GM21825 (cell line): ENCODE measurements around the gene DNM3.

Experiments used
- ATAC-seq: cut with Tn5 transposase; IDR thresholded peaks from one replicate; pipeline ENCODE4 v1.9.1; 2021; ENCODE audit warnings: mild to moderate bottlenecking, moderate library complexity; ENCODE audit not compliant: unreplicated experiment

The DNM3 gene

DNA sequence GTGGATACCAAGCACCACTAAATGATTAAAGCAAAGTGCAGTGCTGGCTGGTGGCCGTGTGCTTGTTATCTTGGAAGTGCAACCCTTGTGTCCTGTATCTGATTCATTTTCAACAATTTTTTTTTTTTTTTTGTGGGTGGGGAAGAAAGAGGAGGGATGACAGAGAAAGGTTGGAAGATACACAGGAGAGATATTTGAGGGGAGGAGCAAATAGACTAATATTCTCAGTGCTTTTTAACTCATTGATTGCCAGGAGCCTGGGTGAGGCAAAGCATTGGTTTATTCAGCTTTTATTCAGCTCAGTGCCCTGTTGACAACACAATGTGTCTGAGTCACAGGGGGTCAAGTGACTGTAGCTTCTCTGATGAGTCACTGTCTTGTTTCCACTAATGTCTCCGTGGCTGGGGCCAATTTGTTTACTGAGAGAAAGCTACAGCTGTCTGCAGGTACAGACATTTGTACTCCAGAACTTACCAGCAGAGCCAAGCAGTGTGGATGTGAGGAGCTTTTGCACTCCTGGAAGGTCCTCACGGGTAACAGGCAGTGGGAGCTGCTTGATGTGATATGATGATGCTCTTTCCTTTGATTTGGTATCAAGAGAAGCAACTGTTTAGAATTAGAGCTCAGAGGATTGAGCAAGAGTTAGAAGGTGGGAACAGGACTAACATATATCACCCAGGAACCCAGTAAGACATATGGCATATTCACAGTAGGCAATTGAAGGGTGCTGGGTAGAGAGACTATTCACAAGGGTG lies 23.6 kb upstream of the DNM3 start:
- peak; percentile 79 for ATAC-seq

DNA sequence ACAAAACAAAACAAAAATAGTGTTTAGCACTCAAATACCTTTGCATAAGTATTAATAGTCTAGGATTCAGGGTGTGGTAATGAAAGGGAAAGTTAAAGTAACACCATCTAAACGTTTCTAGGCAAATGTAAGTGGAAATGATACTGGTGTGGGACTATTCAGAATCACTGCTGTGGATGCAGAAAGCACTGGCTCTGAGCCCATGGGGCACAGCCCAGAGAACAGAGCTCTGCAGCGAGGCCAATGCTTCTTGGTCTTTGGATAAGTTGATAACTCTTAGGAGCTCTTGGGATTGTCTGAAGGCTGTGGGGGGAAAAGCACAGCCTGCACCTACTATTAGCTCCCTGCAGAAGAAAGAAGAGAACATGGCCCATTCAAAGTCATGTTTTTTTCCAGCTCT lies 21.4 kb upstream of the DNM3 start:
- no peak for ATAC-seq

DNA sequence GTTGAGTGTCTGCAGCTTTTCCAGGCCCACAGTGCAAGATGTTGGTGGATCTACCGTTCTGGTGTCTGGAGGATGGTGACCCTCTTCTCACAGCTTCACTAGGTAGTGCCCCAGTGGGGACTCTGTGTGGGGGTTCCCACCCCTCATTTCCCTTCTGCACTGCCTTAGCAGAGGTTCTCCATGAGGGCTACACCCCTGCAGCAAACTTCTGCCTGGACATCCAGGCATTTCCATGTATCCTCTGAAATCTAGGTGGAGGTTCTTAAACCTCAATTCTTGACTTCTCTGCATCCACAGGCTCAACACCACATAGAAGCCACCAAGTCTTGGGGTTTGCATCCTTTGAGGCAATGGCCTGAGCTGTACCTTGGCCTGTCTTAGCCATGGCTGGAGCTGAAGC lies 14.3 kb upstream of the DNM3 start:
- no peak for ATAC-seq

DNA sequence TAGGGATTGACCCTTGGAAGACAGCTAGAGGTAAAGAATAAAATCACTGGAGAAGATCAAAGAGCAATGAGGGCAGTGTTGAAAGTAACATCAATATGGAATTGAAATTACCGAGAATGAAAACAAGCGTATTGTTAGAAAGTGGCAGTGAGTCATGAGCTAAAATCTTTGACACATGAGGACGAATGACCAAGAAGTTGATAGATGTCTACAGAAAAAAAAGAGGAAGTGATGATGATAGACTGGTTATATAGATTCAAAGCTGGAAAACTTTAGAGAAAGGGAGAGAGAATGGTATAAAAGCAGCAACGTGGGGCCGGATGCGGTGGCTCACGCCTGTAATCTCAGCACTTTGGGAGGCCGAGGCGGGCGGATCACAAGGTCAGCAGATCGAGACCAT lies 12.5 kb upstream of the DNM3 start:
- no peak for ATAC-seq

DNA sequence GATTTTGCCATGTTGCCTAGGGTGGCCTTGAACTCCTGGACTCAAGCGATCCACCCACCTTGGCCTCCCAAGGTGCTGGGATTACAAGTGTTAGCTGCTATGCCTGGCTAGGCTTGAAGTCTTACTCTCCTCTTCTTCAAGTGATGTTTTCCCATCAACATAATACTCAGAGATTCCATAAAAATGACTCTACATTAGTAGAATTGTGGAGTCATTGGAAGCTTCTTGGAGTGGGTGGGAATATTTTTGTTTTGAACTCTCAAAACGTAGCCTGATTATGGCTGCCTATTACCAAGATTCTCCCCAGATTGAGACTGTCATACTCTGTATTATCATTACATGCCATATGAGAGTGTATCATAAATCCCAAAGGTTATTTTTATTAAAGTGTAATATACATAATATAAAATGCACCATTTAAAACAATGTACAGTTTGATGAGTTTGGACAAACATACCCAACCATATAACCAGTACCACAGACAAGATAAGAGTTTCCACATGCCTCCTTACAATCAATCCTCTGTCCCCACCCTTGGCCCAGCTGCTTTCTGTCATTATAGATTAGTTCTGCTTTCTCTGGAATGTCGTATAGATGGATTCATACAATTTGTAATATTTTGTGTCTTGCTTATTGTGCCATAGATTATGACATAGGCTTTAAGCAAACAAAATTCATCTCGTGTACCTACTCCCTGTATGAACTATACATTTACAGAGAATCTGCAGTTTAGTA lies 8.0 kb upstream of the DNM3 start:
- ATAC-seq: no peak

DNA sequence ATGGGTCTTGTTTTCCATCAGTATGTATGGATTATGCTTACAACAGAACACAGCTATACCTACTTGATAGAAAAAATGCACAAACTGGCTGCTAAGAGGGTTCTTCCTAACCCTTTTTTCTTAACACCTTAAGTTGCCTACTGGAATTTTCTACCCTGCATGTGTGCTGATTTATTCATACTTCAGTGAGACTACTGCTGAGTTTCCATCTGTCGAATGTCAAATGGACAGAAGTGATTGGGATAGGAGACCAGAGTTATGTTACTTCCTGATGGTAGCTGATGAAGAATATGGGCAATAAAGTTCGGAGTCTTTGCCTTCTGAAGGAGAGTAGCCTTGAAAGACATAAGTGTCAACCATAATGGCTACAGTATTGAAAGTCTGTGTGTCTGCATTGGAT lies 6.5 kb upstream of the DNM3 start:
- ATAC-seq: no peak

DNA sequence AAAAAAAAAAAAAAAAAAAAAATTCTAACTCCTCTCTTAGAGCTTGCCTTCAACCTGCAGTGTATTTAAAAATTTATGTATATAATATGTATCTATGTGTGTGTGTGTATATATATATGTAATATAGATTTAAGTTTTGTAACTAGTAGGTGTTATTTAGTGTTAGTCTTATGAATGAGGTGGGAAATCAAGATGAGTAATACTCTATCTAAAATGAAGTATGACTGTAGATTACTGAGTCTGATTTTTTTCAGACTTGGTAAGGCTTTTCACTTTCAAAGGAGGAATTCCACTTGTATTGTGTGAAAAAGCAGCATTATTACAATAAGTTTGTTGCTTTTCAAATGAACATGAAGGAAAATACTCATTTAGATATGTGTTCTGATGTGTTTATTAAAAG lies 5.4 kb upstream of the DNM3 start:
- ATAC-seq: no peak

DNA sequence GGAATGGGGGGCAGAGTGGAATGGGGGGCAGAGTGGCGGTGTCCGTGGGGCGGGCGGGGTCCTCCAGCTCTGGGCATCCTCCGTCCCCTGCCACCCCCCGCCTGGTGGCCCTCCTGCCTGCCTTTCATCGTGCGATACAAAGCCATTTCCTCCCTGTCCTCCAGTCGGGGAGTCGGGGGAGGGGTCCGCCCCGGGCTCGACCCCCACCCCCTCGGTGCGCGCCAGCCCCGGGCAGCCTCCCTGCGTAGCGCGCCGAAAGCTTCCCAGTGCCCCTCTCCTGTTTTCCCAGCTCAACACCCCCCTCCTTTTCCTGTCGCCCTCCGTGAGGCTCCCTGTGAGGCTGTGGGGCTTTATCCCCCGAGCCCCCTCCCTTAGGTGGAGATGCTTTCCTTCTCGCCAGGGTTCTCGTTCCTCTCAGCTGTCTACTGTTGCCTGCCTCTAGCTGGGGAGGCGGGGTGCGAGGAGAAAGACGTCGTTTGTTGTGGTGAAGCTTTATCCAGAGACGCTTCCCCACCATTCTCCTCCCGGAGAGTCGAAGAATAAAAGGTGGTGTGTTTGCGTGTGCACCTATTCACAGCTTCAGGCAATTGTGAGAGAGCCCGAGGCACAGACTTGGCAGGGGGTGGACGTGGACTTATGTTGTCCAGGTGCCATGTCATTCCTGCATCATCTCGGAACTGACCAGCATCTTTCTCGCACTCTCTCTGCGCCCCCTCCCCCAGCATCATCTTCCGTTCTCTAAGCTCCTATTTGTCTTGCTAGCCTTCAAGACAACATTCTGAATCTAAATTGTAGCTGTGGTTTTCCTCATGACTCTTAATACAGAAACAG lies 848 bp downstream of the DNM3 start:
- no peak for ATAC-seq

DNA sequence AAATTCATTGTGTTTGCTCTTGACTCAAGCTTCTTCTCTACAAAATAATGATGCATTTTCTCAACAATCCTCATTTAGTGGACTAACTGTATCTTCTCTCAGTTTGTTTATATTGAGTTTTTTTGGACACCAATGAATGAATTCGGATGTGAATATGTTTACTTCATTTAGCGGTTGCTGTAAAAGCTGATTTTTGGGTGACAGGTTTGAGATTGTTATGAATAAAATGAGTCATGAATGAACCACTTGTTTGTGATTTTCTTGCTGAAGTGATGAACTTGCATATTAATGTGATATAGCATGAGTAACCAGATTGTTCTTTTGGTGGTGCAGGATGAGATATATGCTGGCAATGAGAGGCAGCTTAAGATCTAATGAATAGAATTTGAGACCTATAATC lies 3.1 kb downstream of the DNM3 start:
- ATAC-seq: no peak

DNA sequence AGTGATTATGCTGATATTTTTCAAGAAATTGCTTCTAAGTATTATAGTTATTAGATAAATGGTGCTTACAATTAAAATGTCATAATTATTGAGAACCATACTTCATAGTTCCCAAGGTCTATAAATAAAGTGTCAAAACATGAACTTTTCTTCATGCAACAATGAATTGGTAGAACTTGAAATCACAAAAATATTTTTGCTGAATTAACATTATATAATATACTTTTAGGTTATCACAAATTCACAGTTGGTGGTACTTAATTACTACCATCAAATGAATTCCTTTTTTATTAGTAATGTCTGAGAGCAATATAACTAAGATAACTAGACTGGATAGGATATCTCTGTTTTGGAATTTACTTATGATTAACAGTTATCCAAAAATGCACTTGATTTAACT lies 4.7 kb downstream of the DNM3 start:
- no peak for ATAC-seq

DNA sequence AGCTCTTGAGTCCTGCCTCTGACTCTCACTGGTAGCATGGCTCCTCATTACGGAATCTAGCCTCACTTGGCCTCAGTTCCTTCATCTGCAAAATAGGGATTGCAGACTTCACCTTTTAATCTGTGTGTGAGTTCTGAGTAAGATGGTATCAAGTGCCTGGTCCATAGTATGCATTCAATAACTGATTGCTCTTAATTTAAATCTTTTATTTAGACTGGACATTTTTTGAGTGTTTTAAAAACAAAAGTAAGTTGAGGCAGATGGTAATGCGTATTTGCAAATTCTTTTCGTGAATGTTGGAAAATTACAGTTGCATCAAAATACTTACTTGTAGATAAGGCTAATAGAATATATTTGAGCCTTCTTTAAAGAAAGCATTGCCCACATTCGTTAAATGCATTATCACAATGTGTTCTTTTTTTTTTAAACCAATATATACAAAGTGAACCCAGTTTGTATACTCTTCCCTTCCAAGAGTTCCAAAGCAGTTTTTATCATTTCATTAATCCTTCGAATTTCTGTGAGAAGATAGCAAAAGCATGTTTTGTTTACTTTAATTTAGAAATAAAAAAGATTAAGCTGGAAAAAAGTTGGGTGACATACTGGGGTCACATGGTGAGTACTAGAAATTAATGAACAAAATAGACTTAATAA lies 8.1 kb downstream of the DNM3 start:
- no peak for ATAC-seq

DNA sequence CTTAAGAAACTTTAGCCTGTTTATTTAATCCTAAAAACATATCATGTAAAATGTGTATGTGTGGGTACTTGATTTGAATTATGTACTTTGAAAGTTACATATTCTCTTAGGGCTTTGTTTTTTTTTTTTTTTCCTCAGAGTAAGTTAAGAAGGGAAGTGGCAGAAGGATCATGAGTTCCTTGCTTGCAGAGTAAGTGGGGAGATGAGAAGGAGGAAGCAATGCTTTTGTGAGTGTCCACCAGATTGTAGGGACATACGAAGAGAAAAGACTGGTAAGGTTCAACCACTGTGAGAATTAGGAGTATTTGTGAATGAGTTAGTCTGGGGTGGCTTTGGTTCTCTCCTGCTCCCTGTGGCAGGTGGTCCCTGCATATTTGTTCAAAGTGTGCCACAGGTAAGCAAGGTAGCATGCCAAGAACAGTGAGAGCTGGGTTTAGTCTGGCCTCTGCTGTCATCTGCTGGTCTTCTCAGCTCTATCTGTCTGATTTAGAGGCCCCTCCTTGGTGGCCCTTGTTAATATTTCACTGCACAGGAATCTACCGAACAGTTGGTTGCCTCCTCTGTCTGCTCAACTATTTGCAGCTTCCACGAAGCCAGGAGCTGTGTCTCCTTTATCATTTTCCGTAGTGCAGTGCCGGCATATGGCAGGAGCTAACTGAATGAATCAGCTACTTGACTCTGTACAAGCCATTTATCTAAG lies 9.5 kb downstream of the DNM3 start:
- no peak for ATAC-seq

DNA sequence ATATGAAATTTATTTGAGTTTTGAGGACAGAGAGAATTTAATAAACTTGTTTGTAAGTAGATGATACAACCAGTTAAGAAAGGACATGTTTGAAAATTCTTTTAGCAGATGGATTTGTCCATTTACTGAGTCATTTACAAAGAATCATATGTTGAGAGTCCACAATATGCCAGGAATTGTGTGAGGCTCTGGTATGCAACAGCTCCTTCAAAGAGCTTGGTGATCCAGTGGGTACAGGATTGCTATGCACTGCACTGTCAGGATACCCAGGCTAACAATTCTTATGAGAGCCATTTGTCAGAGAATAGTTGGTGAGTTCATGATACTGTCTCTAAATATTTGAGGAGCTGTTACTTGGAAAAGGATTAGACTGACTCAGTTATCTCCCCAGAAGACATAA lies 11.0 kb downstream of the DNM3 start:
- ATAC-seq: no peak

DNA sequence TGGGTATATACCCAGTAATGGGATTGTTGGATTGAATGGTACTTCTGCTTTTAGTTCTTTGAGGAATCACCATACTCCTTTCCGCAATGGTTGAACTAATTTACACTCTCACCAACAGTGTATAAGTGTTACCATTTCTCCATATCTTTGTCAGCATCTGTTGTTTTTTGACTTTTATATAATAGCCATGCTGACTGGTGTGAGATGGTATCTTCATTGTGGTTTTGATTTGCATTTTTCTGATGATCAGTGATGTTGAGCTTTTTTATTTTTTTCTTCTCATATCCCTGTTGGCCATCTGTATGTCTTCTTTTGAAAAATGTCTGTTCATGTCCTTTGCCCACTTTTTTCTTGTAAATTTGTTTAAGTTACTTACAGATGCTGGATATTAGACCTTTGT lies 14.1 kb downstream of the DNM3 start:
- no peak for ATAC-seq

DNA sequence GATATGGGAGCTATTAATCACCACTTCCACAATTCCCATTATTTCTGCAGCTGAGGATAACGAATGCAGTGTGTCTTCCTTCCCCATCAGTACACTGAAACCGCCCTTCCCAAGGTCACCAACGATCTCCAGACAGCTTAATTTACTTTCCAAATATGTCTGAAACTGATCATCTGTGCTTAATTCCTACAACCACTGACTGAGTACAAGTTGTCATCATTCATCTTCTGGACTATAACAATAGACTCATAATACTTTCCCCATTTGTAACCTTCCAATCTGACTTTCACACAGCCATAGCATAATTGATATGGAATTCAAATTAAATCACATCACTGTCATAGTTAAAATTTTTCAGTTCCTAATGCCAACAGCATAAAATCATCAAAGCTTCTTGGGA lies 17.4 kb downstream of the DNM3 start:
- no peak for ATAC-seq

DNA sequence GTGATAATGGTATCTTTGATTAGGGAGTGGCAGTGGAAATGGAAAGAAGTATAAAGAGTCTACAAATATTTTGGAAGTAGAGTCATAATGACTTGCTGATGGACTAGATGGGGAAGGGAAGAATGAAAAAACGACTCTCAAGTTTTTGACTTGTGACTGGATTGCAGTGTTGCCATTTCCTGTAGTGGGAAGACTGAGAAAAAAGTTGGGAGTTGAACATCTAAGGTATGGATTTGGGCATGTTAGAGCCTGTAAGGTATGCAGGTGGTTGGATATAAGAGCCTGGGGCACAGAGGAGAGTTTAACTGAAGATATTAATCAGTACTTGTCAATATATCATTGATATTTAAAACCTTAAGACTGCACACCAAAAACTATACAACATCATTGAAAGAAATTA lies 19.4 kb downstream of the DNM3 start:
- no peak for ATAC-seq

DNA sequence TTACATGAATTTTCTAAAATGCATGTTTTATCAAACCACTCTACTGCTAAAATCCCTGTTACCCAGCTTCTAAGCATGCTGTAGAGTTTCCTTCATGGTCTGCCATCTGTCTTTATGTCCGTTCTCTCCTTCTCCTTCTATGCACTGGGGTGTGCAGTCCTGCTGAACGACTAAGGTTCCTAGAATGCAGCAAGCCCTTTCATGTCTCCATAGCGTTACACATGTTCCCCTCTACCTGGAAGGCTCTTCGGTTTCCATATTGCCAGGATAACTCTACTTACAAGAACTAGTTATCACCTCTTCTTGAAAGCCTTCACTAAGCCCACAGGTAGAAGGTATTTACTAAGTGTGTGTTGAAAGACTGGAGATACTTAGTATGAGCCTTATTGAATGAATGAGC lies 22.2 kb downstream of the DNM3 start:
- ATAC-seq: no peak

DNA sequence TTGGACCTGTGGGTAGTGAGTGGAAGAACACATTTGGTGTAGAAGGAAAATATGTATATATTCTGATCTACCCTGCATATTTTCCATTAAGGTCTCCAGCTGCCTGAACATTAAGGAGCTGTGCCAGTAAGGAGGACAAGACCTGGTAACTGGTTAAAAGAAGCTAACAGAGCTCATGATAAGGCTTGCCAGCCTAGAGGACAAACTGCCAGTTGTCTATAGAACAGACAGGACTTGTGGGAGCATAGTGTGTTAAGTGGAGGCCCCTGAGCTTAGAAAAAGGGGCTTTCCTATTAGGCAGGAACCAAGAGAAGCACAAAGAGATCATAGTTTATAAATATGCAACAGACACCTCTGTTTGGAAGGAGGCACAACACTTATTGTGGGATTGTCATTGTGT lies 23.0 kb downstream of the DNM3 start:
- ATAC-seq: no peak

DNA sequence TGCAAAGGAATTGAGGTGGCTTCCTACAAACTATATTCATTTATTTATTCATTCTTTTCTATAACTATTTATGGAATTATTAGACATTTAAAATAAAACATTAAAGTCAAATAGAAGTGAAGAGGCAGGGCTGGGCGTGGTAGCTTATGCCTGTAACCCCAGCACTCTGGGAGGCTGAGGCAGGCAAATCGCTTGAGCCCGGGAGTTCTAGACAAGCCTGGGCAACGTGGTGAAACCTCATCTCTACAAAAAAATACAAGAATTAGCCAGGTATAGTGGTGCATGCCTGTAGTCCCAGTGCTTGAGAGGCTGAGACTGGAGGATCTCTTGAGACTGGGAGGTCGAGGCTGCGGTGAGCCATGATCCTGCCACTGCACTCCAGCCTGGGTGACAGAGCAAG lies 23.8 kb downstream of the DNM3 start:
- no peak for ATAC-seq

DNA sequence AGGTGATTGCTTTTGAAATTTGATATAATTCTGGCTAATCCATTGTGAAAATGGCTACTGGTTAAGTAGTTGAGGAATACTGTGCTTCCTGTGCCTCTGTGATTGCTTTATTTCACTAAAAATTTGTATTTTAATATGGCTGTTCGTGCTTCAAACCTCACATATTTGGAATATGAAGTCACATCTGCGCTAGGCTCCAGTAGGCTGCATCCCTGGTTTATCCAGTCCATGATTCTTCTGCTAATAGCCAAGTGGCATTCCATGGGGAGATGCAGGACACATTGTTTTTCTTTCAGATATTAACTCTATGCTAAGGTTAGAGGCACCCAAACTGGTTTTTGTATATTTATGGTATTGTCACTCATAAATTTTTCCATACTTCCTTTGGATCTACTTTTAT lies 25.9 kb downstream of the DNM3 start:
- no peak for ATAC-seq
